H1 (cell line): ENCODE results near the gene GPR18. TPM values are rescaled to one million over a fixed set of nuclear protein-coding genes. Genes with fewer than 3 reads are reported as not detected.

Source experiments
- CTCF ChIA-PET: fragments of 300-600 bp; sonication (Branson Sonifier 250); formaldehyde crosslinking; loops from one replicate; lab custom pipeline; 2021; ENCODE audit not compliant: partially characterized antibody; lab: Charles Lee
- POLR2A ChIA-PET: fragments of 300-600 bp; sonication (Branson Sonifier 250); formaldehyde crosslinking; loops from one replicate; lab custom pipeline; 2021; ENCODE audit warnings: inconsistent platforms; ENCODE audit not compliant: partially characterized antibody; lab: Charles Lee
- DNase-seq, 2 experiments: peaks; one replicate each; pipeline versions ENCODE4 v3.0.0 to v3.0.0-alpha.2; 2010 to 2022; ENCODE audit warnings: low spot score in 2 of 2, low read depth in 1 of 2, mixed read lengths in 1 of 2
- FAIRE-seq: peaks from 2 replicates; lab custom pipeline; 2011; peaks lifted over from hg19 to GRCh38; lab: Jason Lieb, UNC
- H2AFZ ChIP-seq: 2 replicates; pipeline ENCODE4 v1.8.1; 2012; ENCODE audit warnings: low read length, inconsistent platforms
- H2AK5ac ChIP-seq: 2 replicates; pipeline ENCODE4 v1.6.1; 2013; ENCODE audit warnings: low read depth, low read length
- H2BK120ac ChIP-seq: replicated peaks from 2 replicates; pipeline ENCODE3; 2013; ENCODE audit warnings: low read depth, low read length, inconsistent platforms
- H2BK12ac ChIP-seq: 2 replicates; pipeline ENCODE4 v1.6.1; 2013; ENCODE audit warnings: low read depth, low read length
- H2BK15ac ChIP-seq: 2 replicates; pipeline ENCODE4 v1.6.1; 2013; ENCODE audit warnings: low read length
- H2BK20ac ChIP-seq: 2 replicates; pipeline ENCODE4 v1.6.1; 2013; ENCODE audit warnings: low read length
- H2BK5ac ChIP-seq: 2 replicates; pipeline ENCODE4 v1.6.1; 2013; ENCODE audit warnings: low read depth, low read length
- H3K14ac ChIP-seq: 2 replicates; pipeline ENCODE4 v1.6.1; 2013; ENCODE audit warnings: inconsistent platforms; ENCODE audit not compliant: insufficient read length
- H3K18ac ChIP-seq: 2 replicates; pipeline ENCODE4 v1.6.1; 2013; ENCODE audit warnings: low read length; ENCODE audit errors: extremely low read depth
- H3K23ac ChIP-seq: 2 replicates; pipeline ENCODE4 v1.6.1; 2013; ENCODE audit warnings: inconsistent platforms; ENCODE audit not compliant: insufficient read length
- H3K23me2 ChIP-seq: 2 replicates; pipeline ENCODE4 v1.6.1; 2013; ENCODE audit warnings: low read depth, low read length
- H3K27ac ChIP-seq: 2 replicates; pipeline ENCODE4 v1.6.1; 2011; ENCODE audit warnings: low read depth, low read length, inconsistent platforms
- H3K27me3 ChIP-seq, 4 experiments: replicated peaks in 1 of 4; 1 replicate in 1 of 4; 2 replicates in 3 of 4; pipeline versions ENCODE4 v1.6.1 to v1.8.1; 2011 to 2013; ENCODE audit warnings: low read length in 3 of 4, mild to moderate bottlenecking in 3 of 4, inconsistent platforms in 2 of 4, mixed read lengths in 2 of 4, moderate library complexity in 1 of 4; ENCODE audit not compliant: control insufficient read depth in 3 of 4, insufficient read depth in 3 of 4; ENCODE audit errors: extremely low read depth in 1 of 4
- H3K36me3 ChIP-seq, 4 experiments: 2 replicates each; pipeline versions ENCODE4 v1.6.1 to v1.8.1; 2011 to 2013; ENCODE audit warnings: mild to moderate bottlenecking in 4 of 4, low read length in 3 of 4, moderate library complexity in 2 of 4, control low read depth in 1 of 4, inconsistent platforms in 1 of 4; ENCODE audit not compliant: insufficient read depth in 4 of 4, control insufficient read depth in 2 of 4
- H3K4ac ChIP-seq: replicated peaks from 2 replicates; pipeline ENCODE3; 2013; ENCODE audit warnings: low read length, low read depth, mixed read lengths, inconsistent platforms; ENCODE audit not compliant: insufficient read length
- H3K4me1 ChIP-seq, 4 experiments: replicated peaks in 1 of 4; 1 replicate in 1 of 4; 2 replicates in 3 of 4; pipeline versions ENCODE4 v1.6.1 to v1.8.1; 2011 to 2013; ENCODE audit warnings: low read length in 3 of 4, inconsistent platforms in 2 of 4, mixed read lengths in 1 of 4; ENCODE audit not compliant: insufficient read depth in 4 of 4, control insufficient read depth in 3 of 4
- H3K4me2 ChIP-seq, 2 experiments: 2 replicates each; pipeline versions ENCODE4 v1.6.1 to v1.8.1; 2011 to 2013; ENCODE audit warnings: low read depth in 2 of 2, low read length in 2 of 2, control low read depth in 1 of 2, inconsistent platforms in 1 of 2, mild to moderate bottlenecking in 1 of 2; ENCODE audit not compliant: insufficient read depth in 1 of 2
- H3K4me3 ChIP-seq, 4 experiments: fragments of 200-600, 300-600 bp in 1 of 4; sonication (generic), shearing (Covaris generic), sonication (Bioruptor Twin) in 1 of 4; 2 replicates each; pipeline versions ENCODE4 v1.5.1 to v1.8.1; 2011 to 2016; ENCODE audit warnings: low read length in 4 of 4, low read depth in 3 of 4, control low read depth in 2 of 4, inconsistent platforms in 2 of 4, mild to moderate bottlenecking in 2 of 4, mixed read lengths in 1 of 4, moderate library complexity in 1 of 4; ENCODE audit not compliant: insufficient read depth in 2 of 4; ENCODE audit errors: extremely low read depth in 1 of 4
- H3K56ac ChIP-seq: replicated peaks from 2 replicates; pipeline ENCODE3; 2013; ENCODE audit warnings: low read depth, mild to moderate bottlenecking, mixed read lengths, low read length, inconsistent platforms; ENCODE audit not compliant: insufficient read length
- H3K79me1 ChIP-seq: 2 replicates; pipeline ENCODE4 v1.6.1; 2013; ENCODE audit warnings: low read depth, low read length, control low read depth
- H3K79me2 ChIP-seq, 2 experiments: 2 replicates each; pipeline versions ENCODE4 v1.6.1 to v1.8.1; 2012 to 2013; ENCODE audit warnings: low read length in 2 of 2, mild to moderate bottlenecking in 2 of 2, inconsistent platforms in 1 of 2; ENCODE audit not compliant: insufficient read depth in 2 of 2, control insufficient read depth in 1 of 2
- H3K9ac ChIP-seq, 4 experiments: replicated peaks in 1 of 4; 1 replicate in 1 of 4; 2 replicates in 3 of 4; pipeline versions ENCODE4 v1.6.1 to v1.8.1; 2011 to 2013; ENCODE audit warnings: low read depth in 3 of 4, low read length in 3 of 4, control low read depth in 2 of 4, mild to moderate bottlenecking in 2 of 4, moderate library complexity in 2 of 4, inconsistent platforms in 1 of 4; ENCODE audit errors: extremely low read depth in 1 of 4
- H3K9me3 ChIP-seq, 2 experiments: 2 replicates each; pipeline versions ENCODE4 v1.6.1 to v1.8.1; 2012 to 2013; ENCODE audit warnings: mild to moderate bottlenecking in 2 of 2, moderate library complexity in 2 of 2, control low read depth in 1 of 2, inconsistent platforms in 1 of 2, low read depth in 1 of 2, low read length in 1 of 2, mixed read lengths in 1 of 2; ENCODE audit not compliant: insufficient read depth in 2 of 2
- H4K20me1 ChIP-seq, 2 experiments: replicated peaks in 1 of 2; 2 replicates each; pipeline versions ENCODE3 to v1.8.1; 2011 to 2013; ENCODE audit warnings: inconsistent platforms in 2 of 2, low read length in 2 of 2, mild to moderate bottlenecking in 1 of 2; ENCODE audit not compliant: insufficient read depth in 2 of 2, control insufficient read depth in 1 of 2
- H4K5ac ChIP-seq: 2 replicates; pipeline ENCODE4 v1.6.1; 2013; ENCODE audit warnings: low read length, low read depth, mixed read lengths, inconsistent platforms; ENCODE audit not compliant: insufficient read length
- H4K8ac ChIP-seq: 2 replicates; pipeline ENCODE4 v1.8.0; 2013; ENCODE audit warnings: mild to moderate bottlenecking, moderate library complexity, low read length, inconsistent platforms; ENCODE audit not compliant: insufficient read depth; ENCODE audit errors: extremely low read depth
- H4K91ac ChIP-seq: replicated peaks from 2 replicates; pipeline ENCODE3; 2013; ENCODE audit warnings: low read length, mixed read lengths, inconsistent platforms; ENCODE audit not compliant: insufficient read length
- HDAC6 ChIP-seq: IDR thresholded peaks from one replicate; pipeline ENCODE4 v1.7.1; 2012; ENCODE audit warnings: low read depth, mild to moderate bottlenecking, inconsistent platforms, low read length, moderate library complexity
- WGBS, 2 experiments: shearing (Covaris generic) in 1 of 2; methylation state at CpG; one replicate each; pipeline versions ENCODE4 v1.1.6 to v1.1.7; 2013 to 2015; ENCODE audit warnings: low lambda C conversion rate in 2 of 2, mixed read lengths in 2 of 2, inconsistent platforms in 1 of 2, low coverage in 1 of 2, missing lambda C conversion rate in 1 of 2; ENCODE audit not compliant: insufficient replicate concordance in 2 of 2, insufficient coverage in 1 of 2, insufficient read length in 1 of 2; ENCODE audit errors: extremely low coverage in 1 of 2, missing lambda C conversion rate in 1 of 2; 5-methylcytosine and 5-hydroxymethylcytosine counted together
- polyA plus RNA-seq, 7 experiments: library from polyadenylated mRNA; depleted of rRNA in 3 of 7; stranded (reverse) in 5 of 7; unstranded in 2 of 7; fragments of >200 nt in 5 of 7; fragments of 200-250 nt in 2 of 7; gene quantifications; 1 replicate in 5 of 7; 2 replicates in 1 of 7; 4 replicates in 1 of 7; pipeline versions ENCODE4 v1.2.1 to v1.2.3, GENCODE V29; 2011 to 2013; ENCODE audit warnings: missing spikeins in 2 of 7, mixed read lengths in 2 of 7
- total RNA-seq: library from RNA; stranded (reverse); fragmentation: NEBNext Ultra II Directional; extraction: Animal tissue kit (Norgen Biotek cat#: 25700); gene quantifications from 2 replicates; pipeline ENCODE4 v1.2.1, GENCODE V29; 2021

GPR18 gene
- total and polyA plus RNA-seq, 2 of the 8 experiments (the other 6 are each of a cell fraction or from before 2014, with no cell fraction given) = not detected

DNA sequence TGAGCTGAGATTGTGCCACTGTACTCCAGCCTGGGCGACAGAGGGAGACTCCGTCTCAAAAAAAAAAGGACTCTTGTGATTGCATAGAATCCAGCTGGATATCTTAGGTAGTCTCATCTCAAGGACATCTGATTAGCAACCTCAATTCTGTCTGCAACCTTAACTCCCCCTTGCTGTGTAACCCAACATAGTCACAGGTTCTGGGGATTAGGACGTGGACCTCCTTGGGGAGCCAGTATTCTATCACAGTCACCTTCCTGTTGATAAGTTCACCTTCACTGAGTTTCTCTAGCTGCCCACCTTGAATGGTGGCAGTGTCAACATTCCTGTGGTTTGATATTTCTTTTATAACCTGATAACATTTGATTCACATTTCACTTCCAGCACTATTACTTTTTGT, 27.2 kb downstream of the GPR18 start:
- Histone ChIP-seq H3K14ac (no peak overlapping the region), H4K20me1 (peaks cover 0 to 5% of the 10 kb centered on the region in 2 experiments), H2BK15ac (no peak overlapping the region), H3K4me3 (no peak overlapping the region), H3K27ac (no peak overlapping the region), H3K9ac (no peak overlapping the region), H3K27me3 (no peaks in the 10 kb centered on the region), H3K36me3 (no peaks in the 10 kb centered on the region), H3K4me2 (no peak overlapping the region), H4K91ac (no peak overlapping the region), H3K4ac (no peak overlapping the region), H2BK20ac (no peak overlapping the region), H3K23me2 (no peaks in the 10 kb centered on the region; the same call in 1 of the 2 replicates), H2BK12ac (no peak overlapping the region), H2BK5ac (no peak overlapping the region), H3K18ac (no peak overlapping the region), H2AK5ac (no peak overlapping the region), H3K23ac (no peak overlapping the region), H4K5ac (no peak overlapping the region), H2AFZ (no peak overlapping the region), H2BK120ac (no peak overlapping the region), H3K79me1 (peaks cover 16% of the 10 kb centered on the region), H3K4me1 (no peaks in the 10 kb centered on the region; a peak in 1 of 7 replicates), H4K8ac (no peak overlapping the region)
- DNase-seq = no peak
- 95% methylated on average over 3 of the region's 3 CpGs; no CpG with 5 or more reads in 1 of the 2 experiments for WGBS, 2 experiments
- ChIA-PET CTCF (interaction anchor here (1.1 to 2.2 kb wide), 4 partner anchors 22 to 84 kb away, joined by 3 to 8 read pairs (median 6); partner anchors contain the start of gene UBAC2), POLR2A (interaction anchor here (3.1 kb wide), 1 partner anchor 30 kb away, joined by 20 read pairs; the partner anchor contains the start of gene UBAC2)
- TF ChIP-seq HDAC6 = no peak
- TF ChIP-seq, all 59 proteins: peak for 0
- FAIRE-seq = no peak
- H3K79me2 ChIP-seq = peaks cover 18 to 77% of the 10 kb centered on the region in 2 experiments
- no peak overlapping the region for H3K56ac ChIP-seq
- no peaks in the 10 kb centered on the region for H3K9me3 ChIP-seq
